Activated T-cell treated with anti-CD3 and anti-CD28 coated beads, Interleukin-2, amount 50 U/mL, for 4 hours (primary cell): Measurements from ENCODE around the gene CASS4. TPM values are rescaled to one million over a fixed set of nuclear protein-coding genes. Genes with fewer than 3 reads are reported as not detected.
"Not testable (repeated sequence)": the region's sequence is repeated elsewhere in the genome, so short reads cannot be mapped to it uniquely, and the experiment has no call there.

Source experiments
- ATAC-seq, 2 donors: fragments of 200-7000 bp; cut with Tn5 transposase; one replicate each; pipeline ENCODE4 v1.10.0; 2021
- DNase-seq: peaks from one replicate; pipeline ENCODE4 v3.0.0-alpha.2; 2020
- H3K27me3 Mint-ChIP-seq: one replicate; pipeline ENCODE4 v1.8.0; 2021; ENCODE audit warnings: low read depth, mixed read lengths
- H3K36me3 Mint-ChIP-seq: one replicate; pipeline ENCODE4 v1.8.0; 2022; ENCODE audit warnings: mixed read lengths; ENCODE audit not compliant: insufficient read depth
- H3K4me1 Mint-ChIP-seq: one replicate; pipeline ENCODE4 v1.8.0; 2021; ENCODE audit warnings: low read depth, mixed read lengths
- H3K4me3 Mint-ChIP-seq: one replicate; pipeline ENCODE4 v1.8.0; 2021; ENCODE audit warnings: mild to moderate bottlenecking, moderate library complexity, mixed read lengths
- H3K9me3 Mint-ChIP-seq: one replicate; pipeline ENCODE4 v1.8.0; 2021; ENCODE audit warnings: mixed read lengths
- total RNA-seq, 3 donors: library from RNA; stranded (reverse); gene quantifications; one replicate each; pipeline ENCODE4 v1.2.1, GENCODE V29; 2021

CASS4 gene
- total RNA-seq, 3 donors from 2014 or later = 1.9 to 2.5 (median 2.4) TPM

DNA sequence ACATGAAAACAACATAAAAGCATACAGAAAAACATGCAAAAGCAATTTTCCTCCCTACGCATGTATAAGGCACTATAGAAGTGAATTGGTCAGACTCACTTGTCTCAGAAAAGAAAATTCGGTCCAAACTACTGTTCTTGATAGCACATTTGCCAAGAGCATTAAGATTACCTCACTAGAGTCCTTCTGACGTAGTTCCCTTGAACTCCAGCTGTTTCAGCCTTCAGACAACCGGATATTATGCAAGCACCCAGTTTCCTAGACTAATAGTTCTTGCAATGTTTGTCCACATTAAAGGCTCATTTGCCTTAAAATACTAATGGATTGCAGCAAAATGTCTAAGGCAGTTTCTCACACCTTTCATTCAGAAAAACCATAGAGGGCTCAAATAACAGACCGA is 2.5 kb upstream of the CASS4 start:
- peaks cover 25% of the 10 kb centered on the region for H3K36me3 Mint-ChIP-seq
- ATAC-seq (no peak), DNase-seq (no peak)
- no peaks in the 10 kb centered on the region for H3K27me3 Mint-ChIP-seq
- no peaks in the 10 kb centered on the region for H3K9me3 Mint-ChIP-seq
- peaks cover 41% of the 10 kb centered on the region for H3K4me1 Mint-ChIP-seq
- H3K4me3 Mint-ChIP-seq = no peak overlapping the region

DNA sequence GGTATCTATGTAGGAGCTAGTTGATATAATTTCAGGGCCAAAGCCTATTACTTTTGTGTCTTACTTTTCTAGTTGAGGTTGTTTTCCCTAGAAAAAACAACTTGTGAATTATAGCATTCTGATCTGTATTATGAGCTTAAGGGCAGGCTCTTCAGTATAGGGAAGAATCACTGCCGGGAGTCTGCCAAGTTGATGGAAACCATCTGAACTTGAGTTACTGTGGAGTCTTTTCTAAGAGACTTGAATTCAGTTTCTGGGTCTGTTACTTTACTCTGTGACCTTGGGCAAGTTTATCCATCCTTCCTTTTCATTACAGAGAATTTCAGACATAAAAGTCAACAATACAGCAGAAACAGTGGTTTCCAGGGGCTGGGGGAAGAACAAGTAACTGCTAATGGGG is 2.1 kb upstream of the CASS4 start:
- Mint-ChIP-seq H3K4me3 (no peak overlapping the region), H3K27me3 (no peaks in the 10 kb centered on the region), H3K9me3 (no peaks in the 10 kb centered on the region), H3K4me1 (peaks cover 45% of the 10 kb centered on the region), H3K36me3 (peaks cover 25% of the 10 kb centered on the region)
- no peak for DNase-seq
- no peak for ATAC-seq

DNA sequence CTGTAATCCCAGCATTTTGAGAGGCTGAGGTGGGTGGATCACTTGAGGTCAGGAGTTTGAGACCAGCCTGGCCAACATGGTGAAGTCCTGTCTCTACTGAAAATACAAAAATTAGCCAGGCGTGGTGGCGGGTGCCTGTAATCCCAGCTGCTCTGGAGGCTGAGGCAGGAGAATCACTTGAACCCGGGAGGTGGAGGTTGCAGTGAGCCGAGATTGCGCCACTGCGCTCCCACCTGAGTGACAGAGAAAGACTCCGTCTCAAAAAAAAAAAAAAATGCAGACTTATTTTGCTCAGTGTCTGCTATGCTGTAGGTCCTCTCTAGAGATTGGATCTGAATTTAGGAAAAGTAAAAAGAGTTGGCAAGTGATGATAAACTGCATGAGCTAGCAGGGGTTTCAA is 773 bp upstream of the CASS4 start:
- Mint-ChIP-seq H3K36me3 (peaks cover 15% of the 10 kb centered on the region), H3K4me3 (peak overlapping the region; percentile 76), H3K4me1 (peaks cover 52% of the 10 kb centered on the region)
- not testable (repeated sequence) for H3K27me3 Mint-ChIP-seq, ATAC-seq, DNase-seq, H3K9me3 Mint-ChIP-seq

DNA sequence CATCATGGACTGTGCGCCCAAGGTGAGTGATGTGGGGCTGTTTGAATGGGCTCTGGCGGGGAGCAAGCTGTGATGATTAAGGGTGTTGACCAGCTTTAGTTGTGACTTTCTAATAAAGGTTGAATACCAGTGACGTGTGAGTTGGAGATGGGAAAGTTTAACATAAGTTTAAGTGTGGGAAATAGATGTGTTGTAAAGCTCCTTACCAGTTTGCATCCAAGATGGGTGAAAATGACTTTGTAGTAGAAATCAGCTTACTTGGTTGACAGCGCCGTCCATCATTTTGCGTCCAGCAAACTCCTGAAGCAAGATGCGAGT is 372 bp downstream of the CASS4 start:
- Mint-ChIP-seq H3K4me3 (peak overlapping the region; percentile 76), H3K9me3 (no peaks in the 10 kb centered on the region), H3K4me1 (peaks cover 64% of the 10 kb centered on the region), H3K27me3 (no peaks in the 10 kb centered on the region), H3K36me3 (peaks cover 11% of the 10 kb centered on the region)
- DNase-seq (no peak), ATAC-seq (no peak)

DNA sequence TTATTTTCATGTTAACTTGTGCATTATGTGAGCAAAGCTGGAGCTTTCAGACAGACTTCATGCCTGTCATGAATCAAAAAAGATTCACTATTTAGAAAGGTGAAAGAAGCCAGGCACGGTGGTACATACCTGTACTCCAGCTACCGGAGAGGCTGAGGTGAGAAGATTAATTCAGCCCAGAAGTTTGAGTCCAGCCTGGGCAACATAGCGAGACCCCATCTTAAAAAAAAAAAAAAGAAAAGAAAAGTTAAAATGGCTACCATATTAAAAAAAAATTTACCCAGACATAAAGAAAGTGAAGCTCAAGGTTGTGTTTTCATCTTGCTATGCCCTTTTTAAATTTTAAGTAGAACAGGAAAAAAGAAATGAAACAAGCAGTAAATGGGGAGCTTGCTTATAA is 889 bp downstream of the CASS4 start:
- peaks cover 69% of the 10 kb centered on the region for H3K4me1 Mint-ChIP-seq

DNA sequence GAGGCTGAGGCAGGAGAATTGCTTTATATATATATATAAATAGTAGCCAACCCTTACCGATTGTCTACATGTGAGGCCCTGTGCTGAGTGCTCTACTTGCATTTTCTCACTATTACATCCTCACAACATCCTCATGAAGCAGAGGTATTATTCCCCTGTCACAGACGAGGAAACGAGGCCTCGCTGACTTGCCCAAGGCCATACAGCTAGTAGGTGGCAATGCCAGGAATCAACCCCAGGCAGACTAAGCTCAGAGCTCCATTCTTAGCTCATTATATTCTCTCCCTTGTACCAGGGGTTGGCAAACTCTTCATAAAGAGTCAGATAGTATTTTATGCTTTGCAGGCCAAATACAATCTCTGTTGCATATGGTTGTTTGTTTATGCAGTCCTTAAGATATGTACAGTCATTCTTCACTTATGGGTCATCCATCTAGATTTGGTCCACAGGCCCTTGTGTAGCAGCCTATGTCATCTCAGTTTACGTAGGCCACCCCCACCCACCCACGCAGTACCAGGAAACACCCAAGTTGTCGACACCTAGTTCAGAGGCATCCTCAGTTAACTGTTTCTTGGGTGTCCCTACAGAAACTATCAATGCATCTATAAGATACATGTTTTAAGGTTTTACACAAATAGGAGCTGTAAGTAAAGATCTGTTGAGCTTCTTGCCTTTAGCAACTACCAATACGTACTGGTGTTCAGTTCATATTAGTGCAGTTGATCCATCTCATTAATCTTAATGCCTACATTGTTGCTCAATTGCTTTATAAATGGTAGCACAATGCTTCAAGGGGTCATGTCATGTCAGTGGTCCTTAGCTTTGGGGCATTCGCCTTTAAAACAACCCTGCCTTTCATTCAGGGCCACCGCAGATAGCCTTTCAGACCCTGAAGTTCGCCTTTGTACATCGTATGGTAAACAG is 3.0 kb downstream of the CASS4 start:
- no peaks in the 10 kb centered on the region for H3K9me3 Mint-ChIP-seq
- peaks cover 84% of the 10 kb centered on the region for H3K4me1 Mint-ChIP-seq
- DNase-seq = peak; percentile 61
- peak; percentile 56 to 64 for ATAC-seq
- H3K36me3 Mint-ChIP-seq = peaks cover 9% of the 10 kb centered on the region
- no peaks in the 10 kb centered on the region for H3K27me3 Mint-ChIP-seq
- peak overlapping the region; percentile 55 for H3K4me3 Mint-ChIP-seq

More for the DNA sequence above, 889 bp downstream of the CASS4 start:
- DNase-seq (no peak), ATAC-seq (no peak)
- no peaks in the 10 kb centered on the region for H3K27me3 Mint-ChIP-seq
- peaks cover 9% of the 10 kb centered on the region for H3K36me3 Mint-ChIP-seq
- no peaks in the 10 kb centered on the region for H3K9me3 Mint-ChIP-seq
- H3K4me3 Mint-ChIP-seq = peak overlapping the region; percentile 76

DNA sequence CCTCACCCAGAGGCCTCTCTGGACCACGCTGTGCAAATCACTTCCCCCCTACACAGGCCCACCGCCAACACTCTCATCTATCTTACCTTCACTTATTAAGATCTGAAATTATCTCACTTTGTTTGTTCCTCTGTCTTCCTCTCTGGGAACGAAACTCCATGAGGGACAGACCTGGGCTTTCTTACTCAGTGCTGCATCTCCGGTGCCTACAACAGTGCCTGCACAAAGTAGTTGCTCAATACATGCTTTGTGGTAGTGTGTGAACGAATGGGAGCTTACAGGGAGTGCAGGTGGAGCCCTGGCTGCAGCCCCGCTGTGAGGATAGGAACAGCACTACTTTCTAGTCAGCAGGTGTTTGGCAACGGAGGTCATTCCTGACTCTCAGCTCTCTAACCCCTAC is 5.3 kb downstream of the CASS4 start:
- ATAC-seq = no peak
- DNase-seq = no peak
- H3K4me3 Mint-ChIP-seq = peak overlapping the region; percentile 16
- H3K27me3 Mint-ChIP-seq = no peaks in the 10 kb centered on the region
- H3K36me3 Mint-ChIP-seq = peaks cover 8% of the 10 kb centered on the region
- H3K9me3 Mint-ChIP-seq = no peaks in the 10 kb centered on the region
- H3K4me1 Mint-ChIP-seq = peaks cover 90% of the 10 kb centered on the region

DNA sequence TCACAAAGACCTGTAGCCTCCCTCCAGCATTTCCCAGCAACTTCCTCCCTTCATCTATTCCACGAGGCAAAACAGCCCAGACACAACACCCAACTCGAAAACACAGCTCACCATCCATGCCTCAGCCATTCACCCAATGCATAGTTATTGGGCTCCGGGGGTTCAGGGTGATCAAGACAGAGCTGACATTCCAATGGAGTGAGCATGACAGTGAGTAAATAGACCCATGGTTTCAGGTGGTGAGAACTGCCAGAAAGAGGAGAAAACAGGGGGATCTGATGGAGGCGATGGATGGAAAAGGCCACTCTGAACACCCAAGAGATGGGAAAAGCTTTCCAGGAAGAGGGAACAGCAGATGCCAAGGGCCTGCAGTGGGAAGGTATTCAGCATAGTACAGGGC is 5.9 kb downstream of the CASS4 start:
- DNase-seq (no peak), ATAC-seq (no peak)
- H3K4me3 Mint-ChIP-seq = peak overlapping the region; percentile 63
- H3K36me3 Mint-ChIP-seq = peaks cover 8% of the 10 kb centered on the region
- H3K9me3 Mint-ChIP-seq = no peaks in the 10 kb centered on the region
- peaks cover 90% of the 10 kb centered on the region for H3K4me1 Mint-ChIP-seq
- H3K27me3 Mint-ChIP-seq = no peaks in the 10 kb centered on the region

DNA sequence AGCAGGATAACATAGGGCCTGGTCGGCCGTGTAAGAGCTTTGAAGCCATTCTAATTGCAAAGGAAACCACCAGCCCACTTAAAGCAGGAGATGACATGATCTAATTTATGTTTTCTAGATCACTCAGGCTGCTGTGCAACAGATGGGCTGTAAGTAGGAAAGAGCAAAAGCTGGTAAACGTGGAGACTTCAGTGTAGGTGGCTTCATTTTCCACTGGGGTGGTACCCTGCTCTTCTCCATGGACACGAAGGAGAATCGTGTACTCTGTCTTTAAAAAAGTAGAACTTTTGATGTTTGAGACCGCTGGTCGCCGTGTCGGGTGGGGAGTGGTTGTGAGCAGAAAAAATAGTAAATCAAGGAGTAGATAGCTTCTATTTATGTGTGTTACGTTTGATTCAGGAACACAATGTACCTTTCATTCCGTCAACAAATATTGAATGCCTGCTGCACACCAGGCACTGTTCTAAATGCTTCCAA is 6.4 kb downstream of the CASS4 start:
- ATAC-seq = peak; percentile 51 to 53
- Mint-ChIP-seq H3K27me3 (no peaks in the 10 kb centered on the region), H3K4me3 (peak overlapping the region; percentile 63), H3K4me1 (peaks cover 88% of the 10 kb centered on the region), H3K36me3 (peaks cover 8% of the 10 kb centered on the region), H3K9me3 (no peaks in the 10 kb centered on the region)
- no peak for DNase-seq

DNA sequence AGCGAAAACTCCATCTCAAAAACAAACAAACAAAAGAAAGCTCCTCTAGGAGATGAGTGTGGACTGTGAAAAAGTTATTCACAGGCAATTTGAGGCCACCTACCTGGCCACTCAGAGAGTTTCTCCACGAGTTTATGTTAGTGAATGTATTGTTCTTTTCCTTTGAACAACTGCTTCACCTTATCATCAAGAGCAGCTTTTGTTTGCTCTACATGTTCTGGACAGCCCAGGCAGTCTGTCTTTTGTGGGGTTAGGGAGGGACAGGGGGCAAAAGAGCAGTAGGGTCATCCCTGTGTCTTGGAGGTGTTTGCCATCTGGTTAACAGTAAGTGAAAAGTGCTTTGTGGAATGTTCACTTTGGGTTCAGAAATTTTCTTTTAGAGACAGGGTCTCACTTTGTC is 8.0 kb downstream of the CASS4 start:
- Mint-ChIP-seq H3K9me3 (no peaks in the 10 kb centered on the region), H3K36me3 (peaks cover 4% of the 10 kb centered on the region), H3K27me3 (no peaks in the 10 kb centered on the region), H3K4me3 (no peak overlapping the region), H3K4me1 (peaks cover 79% of the 10 kb centered on the region)
- no peak for DNase-seq
- ATAC-seq = no peak

DNA sequence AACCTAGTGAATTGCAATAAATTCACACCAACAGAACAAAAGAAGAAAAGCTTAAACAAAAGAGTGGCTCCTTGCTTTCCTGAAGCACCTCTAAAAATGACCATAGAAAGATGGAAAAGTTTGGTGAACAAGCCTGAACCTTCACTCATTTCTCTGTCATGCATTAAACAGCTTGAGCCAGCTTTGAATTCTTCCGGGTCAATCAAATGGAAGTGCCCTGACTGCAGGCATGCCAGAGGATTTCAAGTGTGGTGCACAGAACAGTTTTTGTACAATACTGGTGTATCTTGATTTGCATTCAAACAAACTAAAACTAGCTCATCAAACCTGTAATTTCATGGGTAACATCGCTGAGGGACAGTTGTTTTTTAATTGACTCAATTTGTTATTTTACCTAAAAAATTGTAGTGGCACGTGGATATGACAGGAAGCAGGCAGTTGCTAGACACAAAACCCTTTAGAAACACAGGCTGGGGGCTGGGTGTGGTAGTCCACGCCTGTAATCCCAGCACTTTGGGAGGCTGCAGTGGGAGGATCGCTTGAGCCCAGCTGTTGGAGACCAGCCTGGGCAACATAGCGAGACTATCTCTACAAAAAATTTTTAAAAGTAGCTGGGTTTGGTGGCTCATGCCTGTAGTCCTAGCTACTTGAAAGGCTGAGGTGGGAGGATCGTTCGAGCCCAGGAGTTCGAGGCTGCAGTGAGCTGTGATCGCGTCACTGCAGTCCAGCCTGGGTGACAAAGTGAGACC is 9.1 kb downstream of the CASS4 start:
- H3K27me3 Mint-ChIP-seq = no peaks in the 10 kb centered on the region
- no peak overlapping the region for H3K4me3 Mint-ChIP-seq
- H3K36me3 Mint-ChIP-seq = peaks cover 4% of the 10 kb centered on the region
- no peaks in the 10 kb centered on the region for H3K9me3 Mint-ChIP-seq
- DNase-seq (no peak), ATAC-seq (no peak)
- H3K4me1 Mint-ChIP-seq = peaks cover 78% of the 10 kb centered on the region

DNA sequence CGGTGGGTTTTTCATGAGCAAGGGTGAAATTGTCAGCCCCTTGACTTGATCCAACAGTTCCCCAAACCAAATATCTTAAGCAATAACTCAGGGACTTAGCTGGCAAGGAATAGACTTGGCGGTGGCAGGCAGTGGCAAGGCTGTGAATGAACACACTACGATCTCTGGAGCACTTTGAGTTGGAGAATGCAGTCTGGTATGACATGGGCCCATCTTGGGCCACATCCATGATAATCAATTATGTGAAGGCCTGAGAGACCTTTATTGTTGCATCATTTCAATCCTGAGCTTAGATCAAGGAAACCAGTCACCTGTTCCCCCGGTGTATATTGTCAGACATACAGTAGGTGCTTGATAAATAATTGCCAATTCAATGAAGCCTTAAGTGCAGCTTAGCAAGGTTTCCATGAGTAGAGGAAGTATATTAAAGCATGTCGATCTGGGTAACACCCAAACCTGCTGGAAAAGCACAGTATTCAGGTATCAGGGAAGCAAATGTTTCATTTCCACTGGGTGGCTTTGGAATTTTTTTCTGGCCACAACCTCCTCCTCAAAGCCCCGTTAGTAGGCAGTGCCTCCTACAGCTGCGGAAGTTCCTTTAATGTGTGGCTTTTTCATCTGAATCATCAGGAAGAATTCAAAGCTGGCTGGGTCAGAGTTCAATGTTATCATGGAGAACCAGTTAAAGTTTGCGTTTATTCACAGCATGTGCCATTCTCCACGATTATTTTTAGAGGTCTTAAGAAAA is 10.2 kb downstream of the CASS4 start:
- ATAC-seq (no peak), DNase-seq (no peak)
- peaks cover 69% of the 10 kb centered on the region for H3K4me1 Mint-ChIP-seq
- H3K4me3 Mint-ChIP-seq = peak overlapping the region; percentile 6
- H3K36me3 Mint-ChIP-seq = peaks cover 3% of the 10 kb centered on the region
- no peaks in the 10 kb centered on the region for H3K9me3 Mint-ChIP-seq
- no peaks in the 10 kb centered on the region for H3K27me3 Mint-ChIP-seq

DNA sequence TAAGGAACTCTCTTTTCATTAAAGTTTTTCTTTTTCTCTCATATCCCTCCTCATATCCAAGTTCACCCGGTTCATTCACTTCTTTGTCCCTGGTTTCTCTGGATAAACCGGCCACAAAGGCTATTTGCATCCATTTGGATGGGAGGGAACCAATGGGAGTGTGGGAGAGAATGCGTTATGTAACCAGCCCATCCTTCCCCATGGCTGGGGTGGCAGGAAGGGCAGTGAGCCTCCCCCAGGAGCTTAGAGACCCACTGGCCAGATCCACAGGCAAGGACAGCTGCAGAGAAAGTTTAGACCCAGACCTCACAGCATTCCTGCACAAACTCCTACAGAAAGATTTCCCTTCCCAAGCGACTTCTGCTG is 10.7 kb downstream of the CASS4 start:
- no peak for ATAC-seq
- H3K4me3 Mint-ChIP-seq = peak overlapping the region; percentile 6
- H3K36me3 Mint-ChIP-seq = peaks cover under 1% of the 10 kb centered on the region

DNA sequence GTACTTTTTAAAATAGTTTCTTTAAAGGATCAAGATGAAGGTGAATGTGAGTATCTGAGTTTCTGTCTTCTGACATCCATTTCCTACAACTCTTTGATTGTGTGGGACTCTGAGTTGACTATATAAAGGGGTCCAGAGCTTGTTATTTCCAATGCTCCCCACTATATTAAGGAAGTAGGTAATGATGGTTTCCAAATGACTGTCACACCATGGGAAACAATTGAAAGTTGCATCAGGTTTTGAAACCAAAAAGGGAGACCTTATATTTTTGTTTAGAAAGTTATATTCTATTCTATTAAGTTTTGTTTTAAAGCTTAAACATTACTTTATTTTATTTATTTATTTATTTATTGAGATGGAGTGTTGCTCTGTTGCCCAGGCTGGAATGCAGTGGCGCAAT is 11.2 kb downstream of the CASS4 start:
- no peaks in the 10 kb centered on the region for H3K27me3 Mint-ChIP-seq
- H3K4me1 Mint-ChIP-seq = peaks cover 68% of the 10 kb centered on the region
- DNase-seq = no peak
- no peak overlapping the region for H3K4me3 Mint-ChIP-seq
- H3K9me3 Mint-ChIP-seq = no peaks in the 10 kb centered on the region
- H3K36me3 Mint-ChIP-seq = no peaks in the 10 kb centered on the region
- no peak for ATAC-seq

More for the DNA sequence above, 10.7 kb downstream of the CASS4 start:
- DNase-seq = no peak
- Mint-ChIP-seq H3K4me1 (peaks cover 68% of the 10 kb centered on the region), H3K27me3 (no peaks in the 10 kb centered on the region), H3K9me3 (no peaks in the 10 kb centered on the region)
